HTR-8/SVneo (cell line): Measurements from ENCODE around the gene RENBP.

Experiments used
- DNase-seq: peaks from one replicate; pipeline ENCODE4 v3.0.0; 2011; ENCODE audit warnings: low spot score, mixed read lengths; ENCODE audit not compliant: insufficient read length
- FAIRE-seq: peaks from 2 replicates; lab custom pipeline; 2011; peaks lifted over from hg19 to GRCh38; lab: Jason Lieb, UNC

Gene RENBP

DNA sequence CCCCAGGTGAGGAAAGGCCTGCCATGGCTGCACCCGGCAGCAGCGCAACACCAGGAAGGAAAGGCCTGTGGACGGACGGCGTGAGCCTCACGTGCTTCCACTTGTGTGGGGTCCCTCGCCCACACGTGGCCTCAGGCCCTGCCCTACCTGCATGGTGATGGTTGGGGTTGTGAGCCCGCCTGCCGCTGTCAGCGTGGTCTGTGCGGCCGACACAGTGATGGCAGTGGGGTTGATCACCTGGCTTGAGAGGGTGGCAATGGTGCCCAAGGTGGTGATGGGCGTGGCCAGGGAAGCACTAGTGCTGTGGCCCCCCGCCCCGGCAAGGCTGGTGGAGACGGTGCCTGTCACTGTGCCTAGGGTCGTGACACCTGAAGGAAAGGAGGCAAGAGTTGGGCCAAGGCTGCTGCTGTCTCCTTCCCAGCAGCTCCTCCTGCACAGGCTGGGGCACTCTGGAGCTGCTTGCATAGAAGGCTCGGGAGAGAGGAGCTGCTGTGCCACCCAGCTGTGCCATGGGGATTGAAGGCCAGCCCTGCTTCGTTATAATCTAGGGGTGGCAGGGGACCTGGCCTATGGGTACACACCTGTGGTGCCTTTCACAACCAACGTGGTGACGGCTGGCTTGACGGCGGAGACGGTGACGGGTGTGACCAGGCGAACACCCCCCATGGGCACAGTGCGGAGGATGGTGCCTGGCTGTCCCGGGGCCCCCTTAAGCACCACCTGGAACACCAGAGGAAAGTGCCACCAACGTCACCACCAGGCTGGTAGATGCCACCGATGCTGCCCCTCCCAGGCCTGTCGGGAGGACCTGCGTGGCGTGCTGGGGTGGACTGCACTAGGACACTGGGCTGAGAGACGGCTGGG, 11.8 kb upstream of the RENBP start:
- no peak for DNase-seq

DNA sequence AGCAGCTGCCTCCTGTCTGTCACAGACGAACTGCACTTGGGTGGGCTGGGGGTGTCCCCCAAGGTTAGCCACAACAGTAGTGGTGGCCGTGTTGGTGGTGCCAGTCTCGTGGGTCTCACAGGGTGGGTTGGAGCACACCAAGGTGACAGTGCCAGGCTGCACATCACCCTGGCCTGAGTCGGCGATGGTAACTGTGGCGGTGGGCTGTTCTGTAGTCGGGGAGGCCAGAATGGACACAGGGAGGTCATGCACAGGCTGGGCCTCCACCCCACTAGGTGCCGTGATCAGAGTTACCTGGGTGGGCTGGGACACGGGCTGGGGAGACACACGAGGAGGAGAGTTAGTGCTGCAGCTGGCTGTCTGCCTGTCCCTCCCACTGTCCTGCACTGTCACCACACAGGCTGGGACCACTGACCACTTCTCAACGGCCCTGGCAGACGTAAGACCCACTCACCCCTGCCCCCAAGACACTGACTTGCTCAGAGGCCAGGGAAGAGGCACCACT, 10.8 kb upstream of the RENBP start:
- DNase-seq (no peak), FAIRE-seq (no peak)

More for the DNA sequence above, 11.8 kb upstream of the RENBP start:
- FAIRE-seq: no peak

DNA sequence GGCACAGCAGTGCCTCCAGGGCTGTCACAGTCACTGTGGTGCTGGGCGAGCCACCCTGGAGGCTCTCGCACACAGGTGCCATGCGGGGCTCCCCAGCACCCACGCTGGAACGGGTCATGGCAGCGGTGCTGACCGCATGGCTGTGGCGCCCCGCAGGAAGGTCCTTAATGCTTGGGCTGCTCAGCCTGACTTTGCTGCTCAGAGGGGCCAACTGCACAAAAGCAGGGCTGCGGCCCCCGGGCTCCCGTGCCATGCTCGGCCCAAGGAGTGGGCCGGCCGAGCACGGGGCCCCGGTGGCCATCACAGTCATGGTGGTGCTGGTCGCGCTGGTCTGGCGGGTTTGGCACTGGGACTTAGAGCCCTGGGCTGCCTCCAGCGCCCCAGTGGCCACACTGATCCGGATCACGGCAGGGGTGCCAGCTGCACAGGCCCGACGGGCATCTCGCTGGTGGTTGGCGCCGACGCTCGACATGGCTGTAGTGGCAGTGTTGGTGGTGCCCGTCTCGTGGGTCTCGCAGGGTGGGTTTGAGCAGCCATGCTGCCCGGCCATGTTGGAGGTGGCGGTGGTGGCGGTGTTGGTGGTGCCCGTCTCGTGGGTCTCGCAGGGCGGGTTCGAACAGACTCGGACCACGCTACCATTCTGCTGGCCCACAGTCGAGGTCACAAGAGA, 10.2 kb upstream of the RENBP start:
- no peak for FAIRE-seq
- DNase-seq: no peak

DNA sequence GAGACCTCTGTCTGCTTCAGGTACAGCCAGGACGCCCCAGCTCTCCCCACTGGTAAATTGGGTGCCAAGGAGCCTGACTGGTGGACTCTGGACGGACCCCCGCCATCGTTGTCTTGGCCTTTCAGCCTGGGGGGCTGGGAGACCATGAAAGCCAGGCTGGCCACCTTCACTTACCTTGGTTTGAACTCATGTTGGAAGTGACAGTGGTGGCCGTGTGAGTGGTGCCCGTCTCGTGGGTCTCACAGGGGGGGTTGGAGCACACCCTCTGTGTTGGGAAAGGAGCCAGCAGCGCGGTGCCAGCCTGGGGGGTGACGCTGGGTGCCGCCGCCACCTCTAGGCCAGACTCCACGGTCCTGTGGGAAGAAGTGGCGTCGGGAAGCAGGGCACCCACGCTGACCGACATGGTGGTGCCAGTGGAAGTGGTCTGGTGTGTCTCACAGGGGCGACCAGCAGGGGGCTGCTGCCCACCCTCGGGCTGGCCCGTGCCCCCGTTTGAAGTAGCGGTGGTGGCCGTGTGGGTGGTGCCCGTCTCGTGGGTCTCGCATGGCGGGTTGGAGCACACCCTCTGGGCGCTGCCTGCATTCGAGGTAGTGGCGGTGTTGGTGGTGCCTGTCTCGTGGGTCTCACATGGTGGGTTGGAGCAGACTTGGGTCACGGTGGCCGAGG, 9.6 kb upstream of the RENBP start:
- DNase-seq: no peak
- no peak for FAIRE-seq

DNA sequence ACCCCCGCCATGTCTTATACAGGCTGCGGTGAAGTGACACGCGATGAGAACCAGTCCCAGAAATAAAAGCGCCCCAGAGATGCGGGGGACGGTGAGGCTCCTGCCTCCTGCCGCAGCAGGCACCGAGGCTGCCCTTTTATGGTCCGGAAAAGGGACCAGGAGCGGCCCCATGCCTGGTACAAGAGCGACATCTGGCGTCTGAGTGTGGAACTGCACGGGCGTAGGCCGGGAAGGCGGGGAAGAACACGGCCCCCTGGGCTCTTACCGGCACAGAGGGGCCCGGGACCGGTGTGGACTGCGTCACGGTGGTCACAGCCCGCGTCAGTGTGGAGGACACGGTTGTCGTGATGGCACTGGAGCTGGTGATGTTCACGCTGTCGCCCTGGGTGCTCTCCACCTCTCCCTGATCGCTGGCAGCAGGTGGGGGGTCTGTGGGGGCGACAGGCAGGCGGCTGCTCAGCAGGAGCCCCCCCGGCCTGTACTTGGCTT, 8.9 kb upstream of the RENBP start:
- DNase-seq (peak; percentile 35), FAIRE-seq (no peak)

DNA sequence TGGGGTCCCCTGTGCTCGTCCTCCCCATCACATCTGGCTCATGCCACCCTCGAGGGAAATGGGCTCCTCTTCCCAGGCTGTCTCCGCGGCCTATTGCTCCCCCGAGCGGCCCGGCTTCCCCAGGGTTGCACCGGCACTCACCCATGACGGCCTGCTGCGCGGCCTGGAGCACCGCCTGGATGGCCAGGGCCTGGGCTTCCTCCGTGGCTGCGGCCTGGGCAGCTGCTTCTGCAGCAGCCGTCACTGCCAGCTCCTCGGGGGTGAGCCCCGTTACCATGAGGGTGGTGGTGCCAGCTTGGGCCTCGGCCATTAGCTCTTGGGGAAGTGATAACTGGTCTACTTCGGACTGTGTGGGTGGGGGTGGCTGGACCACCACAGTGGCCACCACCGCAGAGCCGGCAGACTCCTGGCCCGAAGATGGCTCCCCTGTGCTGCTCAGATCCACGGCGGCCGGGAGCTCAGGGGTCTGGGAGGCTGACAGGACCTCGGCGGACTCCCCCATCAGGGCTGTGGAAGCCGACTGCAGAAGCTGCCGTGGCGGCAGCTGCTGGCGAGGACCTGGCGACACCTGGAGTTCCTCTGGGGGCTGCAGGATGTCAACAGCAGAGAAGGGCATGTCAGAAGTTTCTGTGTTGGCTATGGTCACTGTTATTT, 8.1 kb upstream of the RENBP start:
- FAIRE-seq (no peak), DNase-seq (no peak)

DNA sequence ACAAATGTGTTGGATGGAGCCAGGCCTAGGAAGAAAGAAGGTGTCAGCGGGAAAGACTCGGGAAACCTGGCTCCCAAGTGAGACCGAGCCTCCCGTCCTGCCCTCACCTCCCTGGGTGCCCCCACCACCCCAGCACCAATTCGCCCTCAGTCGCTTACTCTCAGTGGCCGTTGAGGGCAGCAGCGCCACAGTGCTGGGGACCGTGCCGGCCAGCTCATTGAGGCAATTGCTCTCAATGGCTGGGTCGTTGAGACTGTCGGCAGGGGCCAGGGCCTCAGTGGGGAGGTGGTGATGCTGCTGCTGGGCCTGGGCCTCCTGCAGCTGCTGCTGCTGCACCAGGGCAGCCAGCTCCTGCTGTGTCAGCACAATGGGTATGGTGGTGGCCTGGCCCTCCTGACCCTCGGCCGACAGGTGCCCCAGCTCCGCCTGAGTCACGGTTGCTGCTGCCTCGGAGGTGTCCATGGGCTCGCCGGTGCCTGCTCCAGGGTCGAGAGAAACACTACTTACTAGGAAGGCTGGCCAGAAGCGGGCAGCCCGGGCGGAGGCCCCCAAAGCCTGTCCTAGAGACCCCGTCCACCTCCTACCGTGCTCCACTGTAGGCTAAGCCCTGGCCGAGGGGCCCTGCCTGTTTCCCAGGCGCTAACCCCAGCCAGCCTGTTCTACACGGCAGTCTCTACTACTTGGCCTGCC, 7.4 kb upstream of the RENBP start:
- DNase-seq (no peak), FAIRE-seq (no peak)

DNA sequence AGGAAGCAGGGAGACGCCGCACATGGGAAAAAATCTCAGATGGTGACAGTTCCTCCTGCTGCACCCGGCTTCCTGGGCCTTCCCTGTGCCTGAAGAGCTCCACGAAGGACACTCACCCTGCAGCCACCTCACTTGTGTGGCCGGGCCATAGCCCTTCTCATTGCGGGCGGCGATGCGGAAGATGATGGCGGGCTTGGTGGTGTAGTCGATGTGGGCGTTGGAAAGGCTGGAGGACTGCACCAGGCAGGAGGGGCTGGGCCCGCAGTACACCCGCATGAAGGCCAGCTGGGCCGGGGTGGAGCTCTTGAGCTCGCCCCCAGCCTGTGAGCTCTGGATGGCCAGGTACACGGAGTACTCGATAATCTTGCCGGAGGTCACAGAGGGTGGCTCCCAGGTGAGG, 5.7 kb upstream of the RENBP start:
- no peak for DNase-seq
- FAIRE-seq: no peak

DNA sequence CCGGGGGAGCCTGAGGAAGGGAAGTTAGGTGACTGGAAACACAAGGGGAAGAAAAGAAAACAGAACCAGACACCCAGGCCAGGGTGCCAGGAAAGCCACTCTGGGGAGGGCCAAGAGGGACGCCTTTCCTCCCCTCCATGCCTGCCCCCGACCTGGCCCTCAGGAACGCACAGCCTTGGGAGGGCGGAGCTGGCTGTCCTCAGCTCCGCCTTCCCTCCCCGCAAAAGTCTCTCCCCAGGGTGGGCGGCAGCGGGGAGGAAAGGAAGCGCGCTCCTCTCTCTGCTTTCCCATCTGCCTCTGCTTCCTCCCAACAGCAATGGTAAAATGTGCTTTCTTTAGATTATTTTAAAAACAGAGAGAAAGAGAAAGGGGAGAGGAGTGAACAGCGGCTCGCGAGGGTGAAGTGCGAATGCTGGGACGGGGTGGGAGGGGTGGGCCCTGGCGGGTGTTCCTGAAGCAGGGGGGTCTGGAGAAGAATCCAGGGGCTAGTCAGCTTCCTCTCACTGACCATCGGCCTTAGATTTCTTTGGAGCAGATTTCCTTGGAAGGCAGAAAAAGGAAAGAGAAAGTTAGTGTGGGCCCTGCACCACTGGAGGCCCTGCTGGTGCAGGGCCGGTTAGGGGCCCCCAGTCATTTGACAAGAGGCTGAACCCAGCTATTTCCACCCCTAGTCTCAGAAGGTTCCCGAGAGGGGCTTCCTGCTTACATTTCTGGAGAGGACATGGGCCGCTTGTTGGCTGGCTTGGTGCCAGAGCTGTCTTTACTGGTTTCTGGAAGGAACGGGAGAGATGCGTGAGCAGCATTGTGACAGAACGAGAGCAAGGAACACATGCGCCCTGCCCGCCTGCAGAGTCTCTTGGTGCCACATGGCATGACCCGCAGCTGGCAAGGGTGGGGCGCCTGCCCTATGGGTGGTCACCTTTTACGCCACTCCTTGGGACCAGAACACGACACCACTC, 4.7 kb upstream of the RENBP start:
- FAIRE-seq (no peak), DNase-seq (no peak)

DNA sequence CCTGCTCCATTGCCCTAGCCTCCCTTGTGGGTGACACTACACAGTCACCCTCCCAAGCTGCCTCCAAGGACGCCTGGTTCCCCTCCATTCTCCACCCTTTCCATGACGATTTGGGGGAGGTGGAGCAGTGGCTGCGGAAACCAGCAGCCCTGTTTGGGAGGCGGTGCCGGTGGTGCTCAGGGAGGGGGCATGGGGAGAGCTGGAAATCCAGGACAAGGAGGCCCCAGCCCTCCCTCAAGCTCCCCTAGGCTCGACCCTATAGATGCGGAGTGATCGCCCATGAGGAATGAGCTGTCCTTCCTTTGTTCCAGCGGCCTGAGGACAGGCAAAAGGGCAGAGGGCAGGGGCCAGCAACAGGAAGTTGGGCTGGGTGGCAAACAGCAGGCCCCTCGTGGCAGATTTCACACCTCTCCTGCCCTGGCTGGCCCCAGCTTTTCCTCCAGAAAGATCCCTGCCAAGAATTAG, 3.6 kb upstream of the RENBP start:
- FAIRE-seq (no peak), DNase-seq (no peak)

DNA sequence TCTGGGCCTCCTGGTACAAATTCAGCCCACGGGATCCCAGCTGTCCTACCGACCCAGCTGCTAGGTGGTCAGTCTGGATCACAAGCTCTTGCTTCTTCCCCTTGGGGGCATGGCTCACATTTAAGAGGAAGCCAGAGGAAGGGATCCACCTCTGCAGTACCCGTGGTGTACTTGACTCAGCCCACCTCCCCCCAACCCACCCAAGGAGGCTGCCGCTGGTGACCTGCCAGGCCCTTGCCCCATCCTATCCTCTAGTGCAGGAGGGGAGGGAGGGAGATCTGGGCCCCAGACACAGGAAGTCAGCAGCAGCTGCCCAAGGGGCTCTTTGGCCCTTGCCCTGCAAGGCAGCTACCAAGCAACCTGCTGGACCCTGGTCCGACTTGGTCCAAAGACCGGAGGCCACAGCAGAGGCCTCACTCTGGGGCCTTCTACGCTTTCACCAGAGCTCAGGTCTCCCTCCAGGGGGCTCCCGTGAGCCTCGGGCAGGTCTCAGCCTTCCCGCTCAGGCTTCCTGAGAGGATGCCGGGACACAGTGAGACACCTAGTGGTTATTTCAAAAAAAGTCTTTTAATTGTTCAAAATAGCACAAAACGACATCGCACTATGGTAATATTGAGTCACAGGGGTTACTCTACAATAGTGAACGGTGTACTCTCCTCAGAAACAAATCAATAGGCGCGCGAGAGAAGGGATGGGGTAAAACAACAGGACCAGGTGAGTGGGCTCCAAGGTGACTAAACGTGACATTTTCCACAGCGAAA, 2.7 kb upstream of the RENBP start:
- DNase-seq (peak; percentile 67), FAIRE-seq (no peak)

DNA sequence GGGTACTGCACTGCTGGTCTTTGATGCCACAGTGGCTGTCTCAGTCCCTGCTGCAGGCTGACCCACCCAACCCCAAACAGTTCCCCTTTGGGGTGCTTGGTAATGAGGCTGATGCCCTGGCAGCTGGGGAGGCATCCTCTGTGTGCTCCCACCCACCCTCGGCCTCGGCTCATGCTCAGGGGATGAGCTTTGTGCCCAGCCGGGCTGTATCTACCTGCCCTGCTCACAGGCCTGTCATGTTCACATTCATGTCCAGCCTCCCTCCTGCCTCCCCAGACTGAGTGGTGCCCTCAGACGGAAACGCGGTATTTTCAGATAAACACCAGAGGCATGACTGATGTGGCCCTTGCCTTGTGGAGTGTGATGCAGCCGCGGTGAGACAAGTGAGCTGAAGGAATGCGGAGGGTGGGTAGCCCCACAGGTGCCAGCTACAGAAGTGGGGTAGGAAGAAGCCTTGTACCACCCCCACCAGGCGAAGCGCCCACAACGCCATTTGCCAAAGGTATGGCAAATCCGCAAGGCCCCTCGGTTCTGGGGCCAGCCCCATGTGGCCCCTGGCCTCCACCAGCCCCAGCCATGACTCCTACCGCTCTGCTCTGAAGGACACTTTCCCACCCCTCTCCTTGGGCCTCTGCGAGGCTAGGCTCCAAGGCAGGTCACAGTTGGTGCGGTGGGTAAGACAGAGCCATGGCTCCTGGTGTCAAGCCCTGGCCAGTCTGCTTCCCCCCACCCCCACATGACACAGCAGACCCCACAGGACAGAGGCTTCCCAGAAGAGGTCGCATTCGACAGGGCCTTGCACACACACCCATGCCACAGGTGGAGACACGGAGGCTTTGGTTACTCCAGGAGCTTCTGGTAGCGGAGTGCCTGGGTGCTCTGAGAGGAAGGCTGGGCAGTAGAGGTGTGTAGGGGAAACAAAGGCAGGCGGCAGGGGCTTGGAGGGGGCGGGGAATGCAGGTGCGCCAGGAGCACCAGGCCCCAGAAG, 1.8 kb upstream of the RENBP start:
- no peak for FAIRE-seq
- no peak for DNase-seq

DNA sequence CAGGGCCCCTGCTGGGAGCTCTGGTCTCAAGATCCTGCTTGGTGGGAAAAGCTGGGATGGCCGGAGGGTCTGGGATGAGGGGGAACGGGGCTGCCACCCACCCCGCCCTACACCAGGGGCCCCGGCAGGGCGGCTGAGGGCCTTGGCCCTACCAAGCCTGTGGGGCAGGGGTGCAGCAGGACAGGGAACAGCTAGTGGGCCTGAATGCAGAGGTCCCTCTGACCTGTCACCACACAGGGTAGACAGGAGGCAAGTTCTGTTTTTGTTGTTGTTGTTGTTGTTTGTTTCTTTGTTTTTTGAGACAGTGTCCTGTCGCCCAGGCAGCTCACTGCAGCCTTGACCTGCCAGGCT, 332 bp upstream of the RENBP start:
- DNase-seq: no peak
- no peak for FAIRE-seq

DNA sequence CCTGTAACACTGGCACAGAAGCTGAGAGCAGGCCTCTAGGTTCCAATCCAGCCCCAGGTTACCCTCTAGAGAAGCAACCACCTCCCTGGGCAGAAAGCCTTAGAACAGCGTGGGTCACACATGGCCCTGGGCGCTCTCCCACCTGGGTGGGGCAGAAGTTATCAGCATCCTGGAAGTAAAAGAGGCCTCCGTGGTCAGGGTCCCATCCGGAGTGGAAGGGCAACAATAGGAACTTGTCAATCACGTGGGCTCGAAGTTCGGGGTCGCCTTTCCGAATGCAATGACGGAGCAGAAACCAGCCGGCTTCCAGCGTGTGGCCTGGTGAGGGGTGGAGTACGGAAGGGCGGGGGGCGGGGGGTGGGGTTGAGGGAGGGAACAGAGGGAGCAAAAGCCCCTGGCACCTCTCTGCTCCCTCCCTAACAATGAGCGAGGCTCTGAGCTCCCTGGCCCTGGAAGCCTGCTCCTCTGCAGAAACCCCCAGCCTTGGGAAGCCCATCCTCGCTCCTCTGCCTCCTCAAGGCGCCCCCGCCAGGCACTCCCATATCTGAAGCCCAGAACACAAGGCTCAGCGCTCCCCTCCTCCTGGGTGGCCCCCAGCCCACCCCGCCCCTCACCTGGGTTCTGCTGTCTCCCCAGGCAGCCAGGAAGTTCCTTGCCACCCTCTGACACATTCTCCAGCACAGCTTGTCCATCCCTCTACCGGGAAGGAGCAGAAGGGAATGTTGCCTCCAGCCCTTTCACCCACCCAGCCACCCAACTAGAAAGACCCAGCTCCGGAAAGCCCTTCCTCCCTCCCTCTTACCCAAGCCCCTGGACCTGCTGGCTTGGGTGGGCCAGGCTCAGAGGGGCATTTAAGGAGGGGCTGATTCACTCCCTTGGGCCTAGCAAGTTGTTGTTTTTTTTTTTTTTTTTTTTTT, 2.8 kb downstream of the RENBP start:
- FAIRE-seq: no peak
- DNase-seq: no peak

DNA sequence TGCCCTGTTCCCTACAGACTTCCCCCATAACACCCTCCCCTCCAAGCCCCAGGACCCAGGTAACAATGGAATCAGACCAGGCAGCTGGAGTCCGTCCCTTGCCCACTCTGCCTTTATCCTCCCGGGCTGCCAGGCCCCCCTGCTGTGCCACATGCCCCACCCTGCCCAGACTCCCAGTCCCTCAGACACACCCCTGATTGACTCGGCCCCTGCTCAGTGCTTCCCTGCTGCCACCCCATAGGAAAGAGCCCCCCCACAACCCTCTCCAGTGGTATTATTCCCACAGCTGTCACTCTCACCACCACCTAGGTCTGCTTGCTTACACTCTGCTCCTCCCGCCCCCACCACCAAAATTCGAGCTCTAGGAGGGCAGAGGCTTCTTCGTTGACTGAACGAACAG, 4.9 kb downstream of the RENBP start:
- FAIRE-seq: no peak
- DNase-seq: no peak
